ENCODE data around the gene MYOCD. TPM values are rescaled to one million over a fixed set of nuclear protein-coding genes. Genes with fewer than 3 reads are reported as not detected.

Gene MYOCD
- total RNA-seq, 1 experiment from 2014 or later = not detected

DNA sequence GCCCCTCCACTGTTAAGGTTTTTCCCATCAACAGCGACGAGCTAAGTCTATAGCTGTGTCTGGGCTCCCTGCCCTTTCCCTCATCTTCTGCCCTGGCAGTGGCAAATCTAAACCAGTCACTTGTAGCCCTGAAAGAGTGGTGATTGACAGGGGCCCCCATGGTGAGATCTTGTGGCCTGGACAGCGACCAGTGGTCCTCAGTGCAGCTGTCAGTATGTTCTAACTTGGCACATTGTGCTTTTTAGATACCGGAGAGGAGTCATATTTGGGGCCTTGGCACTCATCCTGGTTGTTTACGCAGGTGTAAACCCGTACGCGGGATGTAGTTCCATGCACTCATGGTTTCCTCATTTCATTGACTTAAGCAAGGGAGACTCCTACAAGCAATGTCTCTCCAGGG, 66.1 kb downstream of the MYOCD start:
- TF ChIP-seq, protein P1, sequence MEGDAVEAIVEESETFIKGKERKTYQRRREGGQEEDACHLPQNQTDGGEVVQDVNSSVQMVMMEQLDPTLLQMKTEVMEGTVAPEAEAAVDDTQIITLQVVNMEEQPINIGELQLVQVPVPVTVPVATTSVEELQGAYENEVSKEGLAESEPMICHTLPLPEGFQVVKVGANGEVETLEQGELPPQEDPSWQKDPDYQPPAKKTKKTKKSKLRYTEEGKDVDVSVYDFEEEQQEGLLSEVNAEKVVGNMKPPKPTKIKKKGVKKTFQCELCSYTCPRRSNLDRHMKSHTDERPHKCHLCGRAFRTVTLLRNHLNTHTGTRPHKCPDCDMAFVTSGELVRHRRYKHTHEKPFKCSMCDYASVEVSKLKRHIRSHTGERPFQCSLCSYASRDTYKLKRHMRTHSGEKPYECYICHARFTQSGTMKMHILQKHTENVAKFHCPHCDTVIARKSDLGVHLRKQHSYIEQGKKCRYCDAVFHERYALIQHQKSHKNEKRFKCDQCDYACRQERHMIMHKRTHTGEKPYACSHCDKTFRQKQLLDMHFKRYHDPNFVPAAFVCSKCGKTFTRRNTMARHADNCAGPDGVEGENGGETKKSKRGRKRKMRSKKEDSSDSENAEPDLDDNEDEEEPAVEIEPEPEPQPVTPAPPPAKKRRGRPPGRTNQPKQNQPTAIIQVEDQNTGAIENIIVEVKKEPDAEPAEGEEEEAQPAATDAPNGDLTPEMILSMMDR (conservative IDR thresholded peaks at IDR 0.05) = no peak
- no peak for TF ChIP-seq EZH2 (IDR thresholded peaks at IDR 0.05; ENCODE audit: low read depth)
- Histone ChIP-seq H2AFZ (no peak overlapping the region), H3K27me3 (ENCODE audit: insufficient read depth, low read depth) (peaks cover 10% of the 10 kb centered on the region), H3K4me2 (no peak overlapping the region), H4K20me1 (ENCODE audit: insufficient read depth) (no peaks in the 10 kb centered on the region), H3K4me3 (no peak overlapping the region), H3K79me2 (ENCODE audit: low read depth) (no peaks in the 10 kb centered on the region), H3K9me2 (ENCODE audit: insufficient read depth) (no peaks in the 10 kb centered on the region), H3K27ac (no peak overlapping the region), H3K4me1 (replicated peaks; ENCODE audit: insufficient read depth) (no peaks in the 10 kb centered on the region), H3K36me3 (ENCODE audit: low read depth) (no peaks in the 10 kb centered on the region), H3K9me3 (ENCODE audit: insufficient read depth, low read depth) (no peaks in the 10 kb centered on the region), H3F3A (ENCODE audit: insufficient read depth, low read depth) (no peaks in the 10 kb centered on the region)
- ChIA-PET CTCF (no interaction called here), POLR2A (ENCODE audit: unreplicated experiment) (no interaction called here)
- intact Hi-C loops (cut with micrococcal nuclease; ENCODE audit: unreplicated experiment) = no loop called here
- BruUV-seq (replicated peaks) = no TSS peak
- no peak for DNase-seq

- TF ChIP-seq EZH2 (IDR thresholded peaks at IDR 0.05; ENCODE audit: low read depth) = no peak
- TF ChIP-seq, protein P1 (conservative IDR thresholded peaks at IDR 0.05) = no peak
- Histone ChIP-seq H3K4me2 (no peak overlapping the region), H3K27ac (no peak overlapping the region), H2AFZ (no peak overlapping the region), H3K36me3 (ENCODE audit: low read depth) (no peaks in the 10 kb centered on the region), H4K20me1 (ENCODE audit: insufficient read depth) (no peaks in the 10 kb centered on the region), H3K4me1 (replicated peaks; ENCODE audit: insufficient read depth) (no peaks in the 10 kb centered on the region), H3K9me3 (ENCODE audit: insufficient read depth, low read depth) (no peaks in the 10 kb centered on the region), H3K27me3 (ENCODE audit: insufficient read depth, low read depth) (peaks cover 10% of the 10 kb centered on the region), H3K4me3 (no peak overlapping the region), H3F3A (ENCODE audit: insufficient read depth, low read depth) (no peaks in the 10 kb centered on the region), H3K9me2 (ENCODE audit: insufficient read depth) (no peaks in the 10 kb centered on the region), H3K79me2 (ENCODE audit: low read depth) (no peaks in the 10 kb centered on the region)
- ChIA-PET CTCF (no interaction called here), POLR2A (ENCODE audit: unreplicated experiment) (no interaction called here)
- no TSS peak for BruUV-seq (replicated peaks)
- no peak for DNase-seq
- intact Hi-C loops (cut with micrococcal nuclease; ENCODE audit: unreplicated experiment) = no loop called here
Observed at GRCh38 chr17:12732366-12732765, 66.7 kb downstream of the MYOCD start.

DNA sequence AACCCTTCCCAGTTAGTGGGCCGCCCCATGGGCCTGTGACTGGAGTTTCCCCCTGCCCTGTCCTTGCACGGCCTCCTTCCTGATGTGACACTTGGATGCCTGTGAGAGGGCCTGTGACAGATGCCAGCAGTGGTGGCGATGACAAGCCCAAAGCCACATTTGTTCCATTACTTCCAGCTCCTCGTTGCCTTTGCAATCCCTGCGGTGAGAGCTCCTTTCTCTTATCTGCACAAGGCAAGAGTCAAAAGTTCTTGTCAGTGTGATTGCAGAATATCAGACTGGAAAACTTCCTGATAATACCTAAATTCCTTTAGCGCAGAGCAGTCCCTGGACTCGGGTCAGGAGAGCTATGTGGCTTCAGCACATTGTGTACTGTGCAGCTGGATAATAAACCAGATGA, 69.2 kb downstream of the MYOCD start:
- Histone ChIP-seq H3K36me3 (ENCODE audit: low read depth) (no peaks in the 10 kb centered on the region), H4K20me1 (ENCODE audit: insufficient read depth) (no peaks in the 10 kb centered on the region), H3K4me2 (no peak overlapping the region), H3F3A (ENCODE audit: insufficient read depth, low read depth) (no peaks in the 10 kb centered on the region), H3K4me3 (no peak overlapping the region), H3K9me2 (ENCODE audit: insufficient read depth) (no peaks in the 10 kb centered on the region), H2AFZ (no peak overlapping the region), H3K9me3 (ENCODE audit: insufficient read depth, low read depth) (no peaks in the 10 kb centered on the region), H3K27ac (no peak overlapping the region), H3K27me3 (ENCODE audit: insufficient read depth, low read depth) (peaks cover 19% of the 10 kb centered on the region), H3K4me1 (replicated peaks; ENCODE audit: insufficient read depth) (no peaks in the 10 kb centered on the region), H3K79me2 (ENCODE audit: low read depth) (no peaks in the 10 kb centered on the region)
- no peak for TF ChIP-seq EZH2 (IDR thresholded peaks at IDR 0.05; ENCODE audit: low read depth)
- TF ChIP-seq, protein P1 (conservative IDR thresholded peaks at IDR 0.05) = no peak
- intact Hi-C loops (cut with micrococcal nuclease; ENCODE audit: unreplicated experiment) = no loop called here
- ChIA-PET CTCF (no interaction called here), POLR2A (ENCODE audit: unreplicated experiment) (no interaction called here)
- no peak for DNase-seq
- BruUV-seq (replicated peaks) = no TSS peak
